ENCODE measurements around the gene STBD1. TPM values are rescaled to one million over a fixed set of nuclear protein-coding genes. Genes with fewer than 3 reads are reported as not detected.

STBD1 gene
- total and polyA plus RNA-seq, 9 of the 15 experiments (the other 6 are each of a cell fraction or from before 2014, with no cell fraction given), result 0.08 to 0.64 (median 0.27) TPM; not detected in 2

- TF ChIP-seq WHSC1 (IDR thresholded peaks at IDR 0.05; ENCODE audit: low read length), result no peak
- no peak for TF ChIP-seq RBM25 (IDR thresholded peaks at IDR 0.05; ENCODE audit: low read depth, low read length, severe bottlenecking)
- no peak for TF ChIP-seq POLR2B (IDR thresholded peaks at IDR 0.05; ENCODE audit: low read depth, partially characterized antibody)
- no peak for TF ChIP-seq EWSR1 (IDR thresholded peaks at IDR 0.05; ENCODE audit: borderline replicate concordance, low read depth, partially characterized antibody)
- peak; percentile 86; the same call in 1 of the 2 replicates for TF ChIP-seq BACH1 (tag; IDR thresholded peaks at IDR 0.05)
- TF ChIP-seq ARID3B (CRISPR knock-in tag; IDR thresholded peaks at IDR 0.05; ENCODE audit: borderline replicate concordance), result no peak
- TF ChIP-seq ZBTB8A (IDR thresholded peaks at IDR 0.05; ENCODE audit: partially characterized antibody), result no peak
- no peak for TF ChIP-seq U2AF1 (optimal IDR thresholded peaks at IDR 0.05; ENCODE audit: low read depth, low read length)
- no peak for TF ChIP-seq ZBTB1 (CRISPR knock-in tag; IDR thresholded peaks at IDR 0.05; ENCODE audit: borderline replicate concordance, low read depth)
- TF ChIP-seq ZNF512 (tag; IDR thresholded peaks at IDR 0.05), result no peak
- TF ChIP-seq STAG1 (CRISPR knock-in tag; IDR thresholded peaks at IDR 0.05; ENCODE audit: borderline replicate concordance), result no peak
- no peak for TF ChIP-seq TFAM (CRISPR knock-in tag; conservative IDR thresholded peaks at IDR 0.05)
- TF ChIP-seq SMARCA5 (IDR thresholded peaks at IDR 0.05), result no peak
- no peak for TF ChIP-seq OTX1 (CRISPR knock-in tag; IDR thresholded peaks at IDR 0.05)
- TF ChIP-seq SIN3B (IDR thresholded peaks at IDR 0.05; ENCODE audit: low read depth), result no peak
- TF ChIP-seq CSDE1 (IDR thresholded peaks at IDR 0.05), result no peak
- 0 out of 2 replicates have a peak, but pooled peaks have one; percentile 28 for TF ChIP-seq CREB3L1 (IDR thresholded peaks at IDR 0.05; ENCODE audit: borderline replicate concordance, low read depth)
- no peak for TF ChIP-seq TAF7 (tag; IDR thresholded peaks at IDR 0.05)
- TF ChIP-seq RBFOX2 (IDR thresholded peaks at IDR 0.05; ENCODE audit: low read depth, low read length), result no peak
- TF ChIP-seq HDAC8 (tag; IDR thresholded peaks at IDR 0.05), result no peak
- TF ChIP-seq MXI1 (IDR thresholded peaks at IDR 0.05; ENCODE audit: low read depth, low read length), result no peak
- no peak; the same call in none of the 2 replicates for TF ChIP-seq NFE2 (IDR thresholded peaks at IDR 0.05; ENCODE audit: low read depth)
- no peak for TF ChIP-seq POLR2G (IDR thresholded peaks at IDR 0.05; ENCODE audit: low read depth, low read length)
- TF ChIP-seq HES1 (IDR thresholded peaks at IDR 0.05; ENCODE audit: low read depth), result peak; percentile 74
- no peak for TF ChIP-seq TGIF2 (CRISPR knock-in tag; IDR thresholded peaks at IDR 0.05)
Observed at GRCh38 chr4:76301068-76301774, 5.3 kb upstream of the STBD1 start (continued).
